Nephron progenitor cell (in vitro differentiated cells): Measurements from ENCODE around the gene OR1J2.

ENCODE experiments used
- DNase-seq: peaks from one replicate; pipeline ENCODE4 v3.0.0; 2021
- H3K27ac Mint-ChIP-seq: 2 replicates; pipeline ENCODE4 v1.8.0; 2021; ENCODE audit warnings: mild to moderate bottlenecking, moderate library complexity, mixed read lengths
- H3K27me3 Mint-ChIP-seq: 2 replicates; pipeline ENCODE4 v1.8.0; 2021; ENCODE audit warnings: mild to moderate bottlenecking, low read depth, mixed read lengths; ENCODE audit not compliant: poor library complexity
- H3K36me3 Mint-ChIP-seq: 2 replicates; pipeline ENCODE4 v1.8.0; 2021; ENCODE audit warnings: low read depth, mixed read lengths
- H3K4me1 Mint-ChIP-seq: 2 replicates; pipeline ENCODE4 v1.8.0; 2021; ENCODE audit warnings: mixed read lengths
- H3K4me3 Mint-ChIP-seq: 2 replicates; pipeline ENCODE4 v1.8.0; 2021; ENCODE audit warnings: mild to moderate bottlenecking, moderate library complexity, mixed read lengths
- H3K9me3 Mint-ChIP-seq: 2 replicates; pipeline ENCODE4 v1.8.0; 2021; ENCODE audit warnings: mild to moderate bottlenecking, moderate library complexity, mixed read lengths
- TF ChIP-seq, protein P1 (sequence below): fragments of 200-600 bp; sonication (generic); IDR thresholded peaks from 2 replicates; pipeline ENCODE4 v1.5.0; 2021; ENCODE audit warnings: antibody characterized with exemption

OR1J2 gene

DNA sequence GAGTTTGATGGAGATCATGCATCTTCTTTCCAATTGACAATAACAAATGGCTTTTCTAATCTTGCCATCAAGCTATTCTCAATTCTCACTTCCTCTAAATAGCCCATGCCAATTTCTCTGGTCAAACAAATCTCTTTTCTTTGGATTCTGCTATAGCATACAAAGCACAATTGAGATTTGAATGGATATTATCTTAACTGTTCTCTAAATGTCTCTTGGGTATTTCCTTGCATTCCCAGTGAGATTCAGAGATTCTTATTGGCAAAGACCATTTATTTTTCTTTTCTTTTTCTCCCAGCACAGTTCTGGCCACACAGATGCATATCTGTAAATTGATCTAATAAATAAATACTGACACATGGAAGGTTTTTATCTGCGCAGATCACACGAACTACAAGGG is 42.2 kb downstream of the OR1J2 start, which contains the start of gene OR1N2:
Gene OR1N2, plus strand, starts transcription at position 301 of the 400 bp plus-strand sequence. CDS start 100 bp downstream, outside the sequence.
- TF ChIP-seq, protein P1, sequence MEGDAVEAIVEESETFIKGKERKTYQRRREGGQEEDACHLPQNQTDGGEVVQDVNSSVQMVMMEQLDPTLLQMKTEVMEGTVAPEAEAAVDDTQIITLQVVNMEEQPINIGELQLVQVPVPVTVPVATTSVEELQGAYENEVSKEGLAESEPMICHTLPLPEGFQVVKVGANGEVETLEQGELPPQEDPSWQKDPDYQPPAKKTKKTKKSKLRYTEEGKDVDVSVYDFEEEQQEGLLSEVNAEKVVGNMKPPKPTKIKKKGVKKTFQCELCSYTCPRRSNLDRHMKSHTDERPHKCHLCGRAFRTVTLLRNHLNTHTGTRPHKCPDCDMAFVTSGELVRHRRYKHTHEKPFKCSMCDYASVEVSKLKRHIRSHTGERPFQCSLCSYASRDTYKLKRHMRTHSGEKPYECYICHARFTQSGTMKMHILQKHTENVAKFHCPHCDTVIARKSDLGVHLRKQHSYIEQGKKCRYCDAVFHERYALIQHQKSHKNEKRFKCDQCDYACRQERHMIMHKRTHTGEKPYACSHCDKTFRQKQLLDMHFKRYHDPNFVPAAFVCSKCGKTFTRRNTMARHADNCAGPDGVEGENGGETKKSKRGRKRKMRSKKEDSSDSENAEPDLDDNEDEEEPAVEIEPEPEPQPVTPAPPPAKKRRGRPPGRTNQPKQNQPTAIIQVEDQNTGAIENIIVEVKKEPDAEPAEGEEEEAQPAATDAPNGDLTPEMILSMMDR, result no peak
- no peak within 1 kb of the TSS for H3K4me3 Mint-ChIP-seq
- peaks cover 28% of the 10 kb centered on the region for H3K9me3 Mint-ChIP-seq
- H3K27ac Mint-ChIP-seq, result no peak within 1 kb of the TSS
- peaks cover 16% of the 10 kb centered on the region for H3K27me3 Mint-ChIP-seq
- H3K36me3 Mint-ChIP-seq, result no peaks in the 10 kb centered on the region
- no peaks in the 10 kb centered on the region for H3K4me1 Mint-ChIP-seq
- no peak for DNase-seq
